PFSK-1 (cell line): Measurements from ENCODE around the gene WDFY2.

Source experiments
- FOXP2 ChIP-seq: optimal IDR thresholded peaks from 2 replicates; pipeline ENCODE3; 2011; ENCODE audit warnings: borderline replicate concordance, control low read depth, inconsistent platforms; ENCODE audit not compliant: insufficient read depth; ENCODE audit errors: extremely low read length, extremely low read depth
- POLR2AphosphoS5 ChIP-seq: IDR thresholded peaks from 2 replicates; pipeline ENCODE4 v1.6.1; 2012; ENCODE audit warnings: low read depth, mild to moderate bottlenecking, control low read depth, low read length, moderate library complexity
- SIN3A ChIP-seq: IDR thresholded peaks from 2 replicates; pipeline ENCODE4 v1.6.1; 2012; ENCODE audit warnings: mild to moderate bottlenecking, low read length, moderate library complexity, borderline replicate concordance; ENCODE audit not compliant: insufficient read depth
- TAF1 ChIP-seq: IDR thresholded peaks from 2 replicates; pipeline ENCODE4 v1.6.1; 2012; ENCODE audit warnings: low read length, control low read depth, borderline replicate concordance; ENCODE audit not compliant: insufficient read depth
- TF ChIP-seq, protein P1 (sequence below), 2 experiments: IDR thresholded peaks; 2 replicates each; pipeline versions ENCODE4 v1.6.1 to v1.8.0; 2011 to 2012; ENCODE audit warnings: low read depth in 2 of 2, low read length in 2 of 2, control low read depth in 1 of 2, inconsistent platforms in 1 of 2, mild to moderate bottlenecking in 1 of 2, moderate library complexity in 1 of 2; ENCODE audit not compliant: insufficient read depth in 1 of 2

Gene WDFY2

DNA sequence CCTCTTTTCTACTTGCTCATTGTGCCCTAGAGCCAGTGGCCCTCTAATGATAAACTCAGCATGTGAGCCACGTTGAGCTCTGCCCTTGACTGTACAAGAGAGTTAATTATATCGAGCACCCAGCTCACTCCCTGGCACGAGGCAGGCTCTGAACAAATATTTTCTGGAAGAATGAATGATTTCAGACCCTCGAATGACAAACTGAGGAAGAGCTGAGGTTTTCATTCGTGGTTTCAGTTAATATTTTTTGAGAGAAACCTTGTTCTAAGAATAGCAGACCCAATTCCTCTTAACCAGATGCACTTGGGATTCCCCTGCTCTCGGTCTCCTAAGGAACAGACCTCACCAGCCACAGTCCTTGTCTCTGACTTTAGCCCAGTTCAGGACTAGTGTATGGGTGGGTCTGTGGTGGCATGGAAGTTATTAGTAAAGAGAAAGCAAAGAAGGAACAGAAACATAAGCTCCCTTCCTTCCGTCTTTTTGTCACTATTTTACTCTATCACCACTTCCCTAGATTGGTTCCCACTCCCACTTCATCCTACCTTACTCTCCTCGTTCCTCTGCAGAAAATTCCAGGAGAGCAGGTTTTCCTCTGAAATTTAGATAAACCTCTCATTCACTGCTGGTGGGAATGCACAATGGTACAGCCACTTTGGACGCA is 22.1 kb upstream of the WDFY2 start:
- TF ChIP-seq, protein P1, sequence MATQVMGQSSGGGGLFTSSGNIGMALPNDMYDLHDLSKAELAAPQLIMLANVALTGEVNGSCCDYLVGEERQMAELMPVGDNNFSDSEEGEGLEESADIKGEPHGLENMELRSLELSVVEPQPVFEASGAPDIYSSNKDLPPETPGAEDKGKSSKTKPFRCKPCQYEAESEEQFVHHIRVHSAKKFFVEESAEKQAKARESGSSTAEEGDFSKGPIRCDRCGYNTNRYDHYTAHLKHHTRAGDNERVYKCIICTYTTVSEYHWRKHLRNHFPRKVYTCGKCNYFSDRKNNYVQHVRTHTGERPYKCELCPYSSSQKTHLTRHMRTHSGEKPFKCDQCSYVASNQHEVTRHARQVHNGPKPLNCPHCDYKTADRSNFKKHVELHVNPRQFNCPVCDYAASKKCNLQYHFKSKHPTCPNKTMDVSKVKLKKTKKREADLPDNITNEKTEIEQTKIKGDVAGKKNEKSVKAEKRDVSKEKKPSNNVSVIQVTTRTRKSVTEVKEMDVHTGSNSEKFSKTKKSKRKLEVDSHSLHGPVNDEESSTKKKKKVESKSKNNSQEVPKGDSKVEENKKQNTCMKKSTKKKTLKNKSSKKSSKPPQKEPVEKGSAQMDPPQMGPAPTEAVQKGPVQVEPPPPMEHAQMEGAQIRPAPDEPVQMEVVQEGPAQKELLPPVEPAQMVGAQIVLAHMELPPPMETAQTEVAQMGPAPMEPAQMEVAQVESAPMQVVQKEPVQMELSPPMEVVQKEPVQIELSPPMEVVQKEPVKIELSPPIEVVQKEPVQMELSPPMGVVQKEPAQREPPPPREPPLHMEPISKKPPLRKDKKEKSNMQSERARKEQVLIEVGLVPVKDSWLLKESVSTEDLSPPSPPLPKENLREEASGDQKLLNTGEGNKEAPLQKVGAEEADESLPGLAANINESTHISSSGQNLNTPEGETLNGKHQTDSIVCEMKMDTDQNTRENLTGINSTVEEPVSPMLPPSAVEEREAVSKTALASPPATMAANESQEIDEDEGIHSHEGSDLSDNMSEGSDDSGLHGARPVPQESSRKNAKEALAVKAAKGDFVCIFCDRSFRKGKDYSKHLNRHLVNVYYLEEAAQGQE (IDR thresholded peaks at IDR 0.05; ENCODE audit: insufficient read depth in 1 of 2, low read depth in 2 of 2, low read length in 2 of 2): no peak
- TF ChIP-seq POLR2AphosphoS5: no peak
- TF ChIP-seq FOXP2: no peak
- TF ChIP-seq SIN3A: no peak
- no peak for TF ChIP-seq TAF1

DNA sequence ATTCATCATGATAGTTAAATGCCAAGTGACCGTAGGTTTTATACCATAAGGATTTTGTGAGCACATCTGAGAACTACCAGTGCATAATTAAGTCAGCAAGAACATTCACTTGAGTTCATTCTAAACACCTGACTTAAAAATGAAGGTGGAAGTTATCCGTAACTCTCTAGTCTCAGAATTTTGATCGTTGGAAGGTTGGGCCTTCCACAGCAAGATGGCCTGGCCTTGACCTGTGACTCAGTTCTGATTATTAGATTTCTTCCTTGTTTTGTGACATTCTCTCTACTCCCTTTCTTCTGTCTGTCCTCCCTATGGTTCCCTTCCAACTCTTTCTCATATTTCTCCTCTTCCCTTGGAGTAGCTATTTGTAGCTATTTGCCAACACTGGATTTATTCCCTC is 20.0 kb upstream of the WDFY2 start:
- no peak for TF ChIP-seq TAF1
- TF ChIP-seq, protein P1 (IDR thresholded peaks at IDR 0.05; ENCODE audit: insufficient read depth in 1 of 2, low read depth in 2 of 2, low read length in 2 of 2): no peak
- no peak for TF ChIP-seq SIN3A
- TF ChIP-seq FOXP2: no peak
- TF ChIP-seq POLR2AphosphoS5: no peak

DNA sequence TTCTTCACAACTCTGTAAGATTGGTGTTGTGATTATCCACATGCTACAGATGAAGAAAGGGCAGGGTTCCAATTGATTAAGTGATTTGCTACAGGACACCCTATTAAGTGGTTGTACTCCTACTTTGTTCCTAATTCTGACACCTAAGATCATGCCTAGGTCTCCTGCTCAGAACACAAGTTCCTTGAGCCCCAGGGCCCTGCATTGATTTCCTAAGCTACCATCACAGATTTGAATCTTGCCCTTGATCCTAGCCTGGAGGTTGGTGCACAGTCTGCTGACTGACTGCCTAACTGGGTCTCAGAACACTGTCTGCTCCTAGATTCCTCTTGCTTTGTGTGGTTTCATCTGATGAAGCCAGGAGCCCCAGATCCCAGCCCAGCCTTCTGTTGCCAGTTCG is 19.6 kb upstream of the WDFY2 start:
- TF ChIP-seq, protein P1 (IDR thresholded peaks at IDR 0.05; ENCODE audit: insufficient read depth in 1 of 2, low read depth in 2 of 2, low read length in 2 of 2): no peak

DNA sequence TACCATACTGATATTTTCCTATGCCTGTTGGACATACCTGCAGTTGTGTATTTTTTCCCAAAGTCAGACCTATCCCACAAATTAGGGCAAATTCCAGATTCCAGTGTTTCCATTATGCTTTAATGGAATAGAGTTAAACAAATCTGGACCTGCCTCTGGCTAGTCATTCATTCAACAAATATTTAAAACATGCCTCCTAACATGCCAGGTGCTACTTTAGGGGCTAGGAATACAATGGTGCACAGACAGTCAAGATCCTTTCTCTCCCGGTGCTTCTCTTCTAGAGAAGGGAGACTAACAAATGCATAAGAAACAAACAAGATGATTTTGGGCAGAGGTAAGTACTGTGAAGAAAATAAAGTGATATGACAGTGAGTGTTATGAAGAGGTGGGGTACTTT is 7.5 kb upstream of the WDFY2 start:
- TF ChIP-seq TAF1 (no peak), POLR2AphosphoS5 (no peak), SIN3A (no peak), FOXP2 (no peak)
- TF ChIP-seq, protein P1 (IDR thresholded peaks at IDR 0.05; ENCODE audit: insufficient read depth in 1 of 2, low read depth in 2 of 2, low read length in 2 of 2): no peak

DNA sequence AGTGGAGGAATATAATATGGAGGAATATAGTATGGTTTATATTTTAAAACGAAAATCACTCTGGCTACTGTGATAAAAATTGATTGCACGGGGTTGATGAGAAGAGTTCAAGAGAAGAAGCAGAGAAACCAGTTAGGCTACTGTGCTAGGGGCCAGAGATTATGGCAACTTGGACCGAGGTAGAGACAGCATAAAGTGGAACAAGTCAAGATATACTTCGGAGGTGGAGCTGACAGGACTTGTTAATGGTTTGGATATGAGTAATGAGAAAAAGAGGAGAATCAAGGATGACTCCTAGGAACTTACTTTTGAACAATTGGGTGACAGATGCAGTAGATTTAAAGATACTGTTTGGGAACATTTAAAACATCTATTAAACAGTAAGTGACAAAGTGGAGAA is 6.6 kb upstream of the WDFY2 start:
- TF ChIP-seq TAF1: no peak
- TF ChIP-seq POLR2AphosphoS5: no peak
- TF ChIP-seq, protein P1 (IDR thresholded peaks at IDR 0.05; ENCODE audit: insufficient read depth in 1 of 2, low read depth in 2 of 2, low read length in 2 of 2): no peak
- no peak for TF ChIP-seq SIN3A
